ENCODE data around the gene TRPT1. TPM values are rescaled to one million over a fixed set of nuclear protein-coding genes. Genes with fewer than 3 reads are reported as not detected.

Gene TRPT1
- total RNA-seq, 2 donors from 2014 or later: 58.5 to 74.6 TPM

DNA sequence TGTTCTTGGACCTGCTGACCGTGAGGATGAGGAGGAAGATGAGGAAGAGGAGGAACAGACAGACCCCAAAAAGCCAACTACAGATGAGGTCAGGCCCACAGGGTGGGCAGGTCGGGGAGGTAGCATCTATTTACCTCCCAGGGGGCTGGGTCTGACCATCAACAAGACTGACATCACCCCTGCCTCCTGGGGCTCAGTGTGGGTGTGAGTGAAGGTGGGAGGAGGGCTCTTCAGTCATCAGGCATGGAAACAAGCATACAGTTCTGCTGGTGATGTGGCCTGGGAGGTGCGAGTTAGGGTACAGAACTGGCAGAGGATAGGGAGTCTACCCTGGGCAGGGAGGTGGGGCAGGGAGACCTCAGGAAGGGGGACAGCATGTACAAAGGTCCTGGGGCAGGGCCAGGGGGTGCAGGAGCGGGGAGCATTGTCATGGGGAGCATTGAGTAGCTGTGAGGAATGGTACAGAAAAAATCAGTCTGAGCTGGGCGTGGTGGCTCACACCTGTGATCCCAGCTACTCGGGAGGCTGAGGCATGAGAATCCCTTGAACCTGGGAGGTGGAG, 34.2 kb upstream of the TRPT1 start:
- intact Hi-C loops (cut with DNase I, micrococcal nuclease): no loop called here
- ATAC-seq (no peak), DNase-seq (no peak)

DNA sequence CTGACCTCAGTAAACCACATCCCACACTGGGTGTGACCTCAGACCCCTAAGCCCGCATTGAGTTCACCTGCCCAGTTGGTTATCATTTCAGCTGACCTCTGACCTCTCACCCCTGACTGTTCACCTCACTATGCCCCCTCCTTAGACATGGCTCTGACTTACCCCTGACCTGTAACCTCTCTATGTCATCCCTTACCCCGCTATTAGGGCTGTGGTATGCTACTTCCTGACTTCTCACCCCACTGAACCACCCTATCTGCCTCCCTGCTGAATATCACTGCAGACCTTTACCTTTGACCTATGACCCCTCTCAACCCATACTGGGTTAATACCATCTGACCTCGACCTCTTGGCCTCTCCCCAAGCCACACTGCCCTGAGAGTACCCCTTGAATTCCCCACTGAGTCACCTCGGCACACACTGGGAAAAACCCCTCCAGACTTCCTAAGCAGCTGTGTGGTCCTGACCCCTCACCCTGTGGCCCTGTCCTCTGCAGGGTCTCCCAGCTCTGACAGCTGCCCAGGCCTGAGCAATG, 33.6 kb upstream of the TRPT1 start:
- no peak for ATAC-seq
- intact Hi-C loops (cut with DNase I, micrococcal nuclease): no loop called here
- no peak for DNase-seq

DNA sequence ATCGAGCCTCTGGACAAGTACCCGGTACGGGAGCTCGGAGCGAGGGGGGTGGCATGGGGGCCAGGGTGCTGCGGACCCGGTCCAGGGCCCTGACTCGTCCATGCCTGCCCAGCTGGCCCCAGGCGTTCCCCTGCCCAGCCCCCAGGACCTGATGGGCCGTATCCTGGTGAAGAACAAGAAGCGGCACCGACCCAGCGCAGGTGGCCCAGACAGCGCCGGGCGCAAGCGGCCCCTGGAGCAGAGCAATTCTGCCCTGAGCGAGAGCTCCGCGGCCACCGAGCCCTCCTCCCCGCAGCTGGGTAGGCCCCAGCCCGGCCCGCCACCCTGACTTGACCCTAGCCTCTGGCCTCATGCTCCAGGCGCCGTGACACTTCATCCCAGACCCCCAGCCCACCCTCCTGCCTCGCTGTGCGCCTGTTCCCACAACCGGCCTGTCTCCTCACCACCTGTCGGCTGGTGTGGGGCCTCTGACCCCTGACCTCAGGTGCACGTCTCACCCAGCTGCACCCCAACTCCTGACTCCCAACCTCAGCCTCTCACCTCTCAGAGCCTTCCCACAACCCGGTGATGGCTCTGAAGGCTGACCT, 33.1 kb upstream of the TRPT1 start:
- ATAC-seq (no peak), DNase-seq (no peak)
- intact Hi-C loops (cut with DNase I, micrococcal nuclease): no loop called here

DNA sequence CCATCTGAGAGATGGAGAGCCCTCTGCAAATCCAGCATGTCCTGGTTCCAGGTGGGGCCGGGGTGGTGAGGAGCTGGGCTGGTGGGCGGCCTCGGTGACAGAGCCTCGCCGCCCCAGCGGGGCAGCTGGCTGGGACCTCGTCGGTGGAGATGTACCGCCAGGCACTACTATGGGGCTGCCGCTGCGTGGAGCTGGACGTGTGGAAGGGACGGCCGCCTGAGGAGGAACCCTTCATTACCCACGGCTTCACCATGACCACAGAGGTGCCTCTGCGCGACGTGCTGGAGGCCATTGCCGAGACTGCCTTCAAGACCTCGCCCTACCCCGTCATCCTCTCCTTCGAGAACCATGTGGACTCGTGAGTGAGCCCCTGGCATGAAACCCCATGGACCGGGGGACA, 32.4 kb upstream of the TRPT1 start:
- intact Hi-C loops (cut with DNase I, micrococcal nuclease): no loop called here
- ATAC-seq: no peak
- DNase-seq: no peak

DNA sequence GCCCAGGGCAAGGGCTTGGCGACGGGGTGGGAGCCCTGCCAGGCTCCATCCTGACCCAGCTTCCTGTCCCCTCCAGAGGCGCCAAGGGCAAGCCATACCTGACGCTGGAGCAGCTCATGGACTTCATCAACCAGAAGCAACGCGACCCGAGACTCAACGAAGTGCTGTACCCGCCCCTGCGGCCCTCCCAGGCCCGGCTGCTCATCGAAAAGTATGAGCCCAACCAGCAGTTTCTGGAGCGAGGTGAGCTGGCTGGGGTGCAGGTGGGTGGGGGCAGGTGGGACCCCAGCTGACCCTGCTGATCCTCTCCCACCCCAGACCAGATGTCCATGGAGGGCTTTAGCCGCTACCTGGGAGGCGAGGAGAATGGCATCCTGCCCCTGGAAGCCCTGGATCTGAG, 30.3 kb upstream of the TRPT1 start:
- DNase-seq (no peak), ATAC-seq (no peak)
- intact Hi-C loops (cut with DNase I, micrococcal nuclease): no loop called here

DNA sequence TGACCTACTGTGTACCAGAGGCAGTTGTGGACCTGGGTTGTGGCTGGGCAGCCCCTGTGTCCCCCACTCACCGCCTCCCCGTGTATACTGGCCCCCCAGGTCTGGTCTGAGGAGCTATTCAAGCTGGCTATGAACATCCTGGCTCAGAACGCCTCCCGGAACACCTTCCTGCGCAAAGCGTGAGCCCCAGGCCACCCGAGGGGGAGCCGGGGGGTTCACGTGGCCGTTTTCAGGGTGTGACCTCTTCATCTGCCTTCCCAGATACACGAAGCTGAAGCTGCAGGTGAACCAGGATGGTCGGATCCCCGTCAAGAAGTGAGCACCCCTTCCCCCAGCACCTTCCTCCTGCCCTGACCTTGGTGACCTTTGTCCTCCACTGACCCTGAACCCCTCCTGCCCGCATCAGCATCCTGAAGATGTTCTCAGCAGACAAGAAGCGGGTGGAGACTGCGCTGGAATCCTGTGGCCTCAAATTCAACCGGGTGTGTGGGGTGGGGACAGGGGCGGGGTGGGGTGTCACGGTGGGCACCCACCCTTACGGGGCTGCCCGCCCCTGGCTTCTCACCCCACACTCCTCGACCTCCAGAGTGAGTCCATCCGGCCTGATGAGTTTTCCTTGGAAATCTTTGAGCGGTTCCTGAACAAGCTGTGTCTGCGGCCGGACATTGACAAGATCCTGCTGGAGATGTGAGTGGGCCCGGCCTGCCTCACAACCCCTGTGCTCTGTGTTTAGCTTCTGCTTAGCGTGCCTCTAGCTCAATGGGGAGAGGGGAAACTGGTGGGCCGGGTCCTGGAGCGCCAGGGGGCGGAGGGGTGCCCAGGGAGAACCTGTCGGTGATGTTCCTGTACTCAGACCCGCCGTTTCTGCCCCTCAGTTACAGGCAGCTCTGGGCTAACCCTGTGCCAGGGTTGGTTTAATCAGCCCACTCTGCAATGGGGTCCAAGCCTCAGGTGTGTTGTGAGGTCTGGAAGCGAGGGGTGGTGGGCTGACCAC, 29.4 kb upstream of the TRPT1 start:
- intact Hi-C loops (cut with DNase I, micrococcal nuclease): no loop called here
- no peak for ATAC-seq
- no peak for DNase-seq

DNA sequence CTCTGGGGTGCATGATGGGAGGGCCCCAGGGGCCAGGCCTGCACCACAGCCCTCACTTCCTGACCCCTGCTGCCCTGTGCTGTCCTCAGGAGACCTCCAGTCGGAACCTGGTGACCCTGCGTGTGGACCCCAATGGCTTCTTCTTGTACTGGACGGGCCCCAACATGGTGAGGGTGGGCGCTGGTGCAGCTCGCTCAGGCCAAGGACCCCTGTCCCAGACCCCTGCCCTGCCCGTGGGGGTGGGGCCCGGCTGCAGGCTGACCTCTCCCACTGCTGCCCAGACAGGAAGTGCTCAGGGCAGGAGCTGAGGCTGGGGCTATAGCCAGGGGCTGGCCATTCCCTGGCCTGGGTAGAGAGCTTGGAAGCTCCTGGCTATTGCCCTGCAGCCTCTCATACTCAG, 28.3 kb upstream of the TRPT1 start:
- ATAC-seq: no peak
- DNase-seq: no peak
- intact Hi-C loops (cut with DNase I, micrococcal nuclease): no loop called here

DNA sequence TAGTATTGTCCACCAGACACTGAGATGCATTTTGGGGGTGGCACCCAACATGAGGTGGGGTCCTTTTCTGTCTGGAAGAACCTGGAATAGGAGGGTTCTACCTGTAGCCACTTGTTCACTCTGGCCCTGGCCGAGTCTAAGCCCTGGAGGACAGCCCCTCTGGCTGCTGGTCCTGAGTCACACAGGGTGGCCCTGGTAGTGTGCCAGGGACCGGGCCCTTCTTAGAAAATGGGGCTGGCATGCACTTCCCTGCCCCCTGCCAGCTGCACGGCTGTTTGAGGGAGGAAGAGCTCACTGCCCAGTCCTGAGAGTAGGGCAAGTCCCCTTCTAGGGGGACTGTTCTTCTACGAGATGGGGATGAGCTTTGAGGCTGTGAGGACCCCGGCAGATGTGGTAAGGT, 27.5 kb upstream of the TRPT1 start:
- ATAC-seq (no peak), DNase-seq (no peak)
- intact Hi-C loops (cut with DNase I, micrococcal nuclease): no loop called here

DNA sequence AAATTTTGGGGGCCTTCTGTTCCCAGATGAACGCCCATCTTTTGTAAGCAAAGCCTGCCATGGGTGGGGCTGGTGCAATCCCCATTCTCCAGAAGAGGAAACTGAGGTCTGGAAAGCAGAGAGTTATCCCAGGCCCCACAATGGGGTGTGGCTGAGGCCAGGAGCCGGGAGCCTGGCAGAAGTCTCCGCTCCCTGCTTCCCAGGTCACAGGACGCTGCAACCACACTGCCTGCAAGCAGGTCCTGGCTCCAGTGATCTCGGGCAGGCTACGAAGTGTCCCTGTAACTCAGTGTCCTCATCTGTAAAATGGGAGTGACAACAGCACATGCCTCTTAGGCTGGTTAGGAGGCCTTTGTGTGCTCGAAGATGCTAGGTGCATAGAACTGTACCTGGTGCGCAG, 27.1 kb upstream of the TRPT1 start:
- no peak for DNase-seq
- intact Hi-C loops (cut with DNase I, micrococcal nuclease): no loop called here
- no peak for ATAC-seq

DNA sequence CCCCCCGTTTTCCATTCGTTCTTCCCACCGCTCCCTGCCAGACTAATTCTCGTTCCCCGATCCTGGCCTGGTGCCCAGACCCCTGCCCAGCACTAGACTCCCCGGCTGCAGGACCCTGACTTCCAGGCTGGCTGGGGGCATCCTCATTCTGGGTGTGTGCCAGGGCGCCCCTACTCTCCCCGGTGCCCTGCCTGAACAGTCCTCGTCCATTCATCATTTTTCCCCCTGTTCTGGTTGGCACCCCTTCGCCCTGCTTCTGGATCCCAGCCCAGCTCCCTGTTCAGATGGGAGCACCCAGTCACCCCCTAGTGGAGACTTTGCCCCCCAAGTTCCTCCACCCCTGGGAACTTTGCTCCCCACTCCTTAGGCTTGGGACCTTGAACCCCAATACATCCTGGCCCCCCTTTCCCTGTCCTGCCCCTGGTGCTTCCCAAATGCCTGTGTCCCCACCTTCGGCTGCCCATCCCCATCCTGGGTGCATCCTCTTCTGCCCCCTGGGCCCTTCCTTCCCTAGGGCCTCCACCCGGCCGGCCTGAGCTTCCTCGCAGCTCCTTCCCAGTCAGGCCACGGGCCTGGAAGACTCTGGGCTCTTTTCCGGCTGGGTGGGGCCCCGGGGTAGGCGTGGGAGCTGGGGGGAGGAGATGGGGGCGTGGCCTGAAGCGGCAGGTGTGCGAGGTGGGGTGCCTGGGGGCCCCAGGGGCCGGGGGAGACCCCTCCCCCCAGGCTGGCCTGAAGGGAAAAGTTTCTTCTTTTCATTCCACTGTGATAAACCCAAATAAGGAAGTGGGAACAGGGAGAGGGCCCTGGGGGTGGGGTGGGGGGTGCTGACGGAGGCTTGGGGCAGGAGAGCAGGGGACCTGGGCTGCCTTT, 26.3 kb upstream of the TRPT1 start:
- peak; percentile 89 to 91 for DNase-seq
- peak; percentile 81 for ATAC-seq
- intact Hi-C loops (cut with DNase I, micrococcal nuclease): no loop called here

DNA sequence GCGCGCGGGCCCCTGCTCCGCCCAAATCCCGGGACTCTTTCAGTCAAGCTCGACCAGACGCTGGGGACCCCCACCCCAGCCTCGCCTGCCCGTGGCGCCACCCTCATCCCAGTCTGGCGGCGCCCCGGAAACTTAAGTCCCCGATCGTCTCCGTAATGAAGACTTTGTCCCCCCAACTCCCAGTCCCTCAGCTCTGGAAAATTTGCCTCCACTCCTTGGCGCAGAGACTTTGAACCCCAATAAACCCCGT, 25.7 kb upstream of the TRPT1 start:
- DNase-seq (no peak), ATAC-seq (peak; percentile 0)
- intact Hi-C loops (cut with DNase I, micrococcal nuclease): no loop called here

DNA sequence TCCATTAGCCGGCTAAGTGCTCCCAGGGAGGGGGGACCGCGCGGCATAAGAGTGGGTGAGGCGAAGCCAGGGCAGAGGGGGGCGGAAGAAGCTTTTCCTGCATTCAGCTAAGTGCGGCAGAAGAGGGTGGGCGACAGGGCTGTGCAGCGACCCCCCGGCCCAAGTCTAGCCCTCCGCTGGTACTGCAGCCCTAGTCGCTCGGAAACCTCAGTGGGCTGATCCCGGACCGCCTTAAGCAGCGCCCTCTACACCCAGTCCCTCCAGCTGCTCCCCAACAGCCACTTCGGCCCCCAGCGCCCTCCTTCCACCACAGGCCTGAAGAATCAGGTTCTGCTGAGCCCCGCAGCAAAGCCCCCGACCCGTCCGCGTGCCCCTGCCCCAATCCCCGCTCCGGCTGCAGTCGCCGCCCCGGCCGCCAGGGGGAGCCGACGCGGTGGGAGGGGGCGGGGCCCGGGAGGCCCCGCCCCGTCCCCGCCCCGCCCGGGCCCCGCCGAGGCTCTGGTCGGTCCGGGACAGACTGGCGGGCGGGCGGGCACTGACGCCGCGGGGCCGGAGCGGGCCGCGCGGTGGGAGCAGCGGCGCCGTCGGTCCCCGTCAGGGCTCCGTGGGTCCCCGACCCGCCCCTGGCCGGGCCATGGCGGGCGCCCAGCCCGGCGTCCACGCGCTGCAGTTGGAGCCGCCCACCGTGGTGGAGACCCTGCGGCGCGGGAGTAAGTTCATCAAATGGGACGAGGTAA, 25.2 kb upstream of the TRPT1 start, which contains the start of gene PLCB3:
Gene PLCB3, plus strand, starts transcription at position 515 of the 737 bp plus-strand sequence. Its CDS starts 120 bp downstream, at position 635.
- intact Hi-C loops (cut with DNase I, micrococcal nuclease): no loop called here
- DNase-seq (peak in 1 of 2 donors; percentile 74), ATAC-seq (peak; percentile 53)

DNA sequence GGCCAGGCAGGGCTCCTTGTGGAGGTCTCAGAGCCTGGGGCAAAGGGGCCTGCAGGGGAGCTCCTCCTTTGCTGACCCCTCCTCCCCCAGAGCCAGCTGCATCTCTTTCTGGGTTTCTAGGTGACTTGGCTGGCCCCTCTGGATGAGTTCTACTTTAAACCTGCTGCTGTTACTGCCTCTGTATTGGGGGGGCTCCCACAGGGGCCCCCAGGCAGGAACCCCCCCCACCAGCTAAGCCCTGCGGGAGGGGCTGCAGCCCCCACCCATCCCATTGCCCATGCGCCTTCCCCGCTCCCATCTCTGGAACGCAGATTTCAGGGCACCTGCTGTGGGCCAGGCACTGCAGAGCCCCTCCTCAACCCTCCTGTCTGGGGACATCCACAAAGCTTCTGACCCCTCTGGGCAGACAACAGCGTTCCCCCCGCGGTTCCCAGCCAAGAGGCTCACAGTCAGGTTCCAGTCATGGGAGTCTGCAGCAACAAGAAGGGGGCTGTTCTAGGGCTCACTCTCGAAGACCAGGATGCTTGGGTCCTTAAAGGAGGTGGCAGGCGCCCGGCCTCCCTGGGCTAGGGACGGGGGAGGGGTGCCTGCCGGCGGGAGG, 24.5 kb upstream of the TRPT1 start:
- DNase-seq (no peak), ATAC-seq (no peak)
- intact Hi-C loops (cut with DNase I, micrococcal nuclease): no loop called here

DNA sequence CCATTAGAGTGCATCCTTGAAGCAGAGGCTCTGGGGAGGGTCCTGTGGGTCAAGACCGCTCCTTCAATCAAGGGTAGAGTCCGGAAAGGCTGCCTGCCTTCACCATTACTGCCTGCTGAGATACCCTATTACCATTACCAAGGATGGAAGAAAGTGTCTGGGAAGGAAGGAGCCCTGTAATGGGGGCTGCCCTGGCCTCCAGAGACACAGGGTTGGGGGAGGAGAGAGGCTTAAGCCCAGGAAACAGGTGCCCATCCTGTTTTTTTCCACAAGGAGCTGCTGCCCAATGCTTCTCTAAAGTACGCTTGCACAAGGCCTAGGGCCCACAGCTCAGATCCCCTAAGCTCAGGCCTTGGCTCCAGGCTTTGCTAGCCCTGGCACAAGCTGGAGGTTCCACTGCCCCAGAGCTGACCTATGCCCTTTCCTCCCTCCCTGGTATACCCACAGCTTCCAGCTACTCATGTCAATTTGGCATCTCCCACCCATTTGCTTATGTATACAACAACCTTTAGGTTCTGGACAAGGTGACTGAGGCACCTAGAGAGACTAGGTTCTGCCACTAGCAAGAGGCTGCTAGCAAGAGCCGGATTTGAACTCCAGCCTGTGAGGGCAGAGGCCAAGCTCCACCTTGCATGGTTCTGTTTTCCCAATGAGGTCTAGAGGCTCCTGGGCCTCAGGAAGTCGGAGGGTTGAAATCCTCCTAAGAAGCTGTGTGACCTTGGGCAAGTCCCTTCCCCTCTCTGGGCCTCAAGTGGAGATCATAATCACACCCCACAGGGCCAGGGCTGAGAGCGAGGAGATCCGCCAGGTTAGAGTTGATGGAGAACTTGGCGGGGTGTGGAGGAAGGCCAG, 23.8 kb upstream of the TRPT1 start:
- ATAC-seq: no peak
- intact Hi-C loops (cut with DNase I, micrococcal nuclease): no loop called here
- DNase-seq: no peak

DNA sequence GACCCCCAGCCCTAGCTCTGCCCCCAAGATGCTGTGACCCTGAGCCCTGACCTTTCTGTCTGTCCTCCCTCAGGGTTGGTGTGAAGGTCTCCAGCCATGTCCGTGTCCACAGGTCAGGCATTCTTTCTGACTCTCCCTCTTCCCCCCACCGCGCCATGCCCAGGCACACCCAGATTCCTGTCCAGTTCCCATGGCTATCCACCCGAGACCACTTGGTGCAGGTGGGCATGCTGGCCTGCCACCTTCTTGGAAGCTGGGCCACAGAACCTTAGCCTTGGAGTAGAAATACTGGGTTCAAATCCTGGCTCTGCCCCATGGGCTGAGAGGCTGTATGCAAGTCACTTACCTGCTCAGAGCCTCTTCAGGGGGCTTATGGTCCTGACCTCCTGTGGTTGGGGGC, 23.1 kb upstream of the TRPT1 start:
- intact Hi-C loops (cut with DNase I, micrococcal nuclease): no loop called here
- DNase-seq (no peak), ATAC-seq (no peak)

DNA sequence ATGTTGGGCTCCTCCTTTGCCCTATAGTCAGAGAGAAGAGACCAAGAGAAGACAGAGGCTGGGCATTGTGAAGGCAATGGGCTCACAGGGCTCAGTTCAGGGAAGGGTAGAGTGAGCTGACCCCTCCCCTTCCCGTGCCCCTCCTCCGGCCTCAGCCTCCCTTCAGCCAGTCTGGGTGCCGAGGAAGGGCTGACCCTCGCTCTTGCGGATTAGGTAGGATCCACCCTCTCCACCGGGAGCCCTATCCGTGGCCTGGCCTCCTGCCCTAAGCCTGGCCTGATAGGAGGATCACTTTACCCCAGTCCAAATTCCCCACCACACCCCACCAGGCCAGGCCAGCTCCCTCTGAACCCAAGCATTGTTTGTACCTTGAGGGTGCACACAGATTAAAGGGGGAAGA, 22.6 kb upstream of the TRPT1 start:
- ATAC-seq (no peak), DNase-seq (no peak)
- intact Hi-C loops (cut with DNase I, micrococcal nuclease): no loop called here

All from left colon (tissue), 2 donors.